ENCODE results near the gene LPCAT3.

LPCAT3 gene

DNA sequence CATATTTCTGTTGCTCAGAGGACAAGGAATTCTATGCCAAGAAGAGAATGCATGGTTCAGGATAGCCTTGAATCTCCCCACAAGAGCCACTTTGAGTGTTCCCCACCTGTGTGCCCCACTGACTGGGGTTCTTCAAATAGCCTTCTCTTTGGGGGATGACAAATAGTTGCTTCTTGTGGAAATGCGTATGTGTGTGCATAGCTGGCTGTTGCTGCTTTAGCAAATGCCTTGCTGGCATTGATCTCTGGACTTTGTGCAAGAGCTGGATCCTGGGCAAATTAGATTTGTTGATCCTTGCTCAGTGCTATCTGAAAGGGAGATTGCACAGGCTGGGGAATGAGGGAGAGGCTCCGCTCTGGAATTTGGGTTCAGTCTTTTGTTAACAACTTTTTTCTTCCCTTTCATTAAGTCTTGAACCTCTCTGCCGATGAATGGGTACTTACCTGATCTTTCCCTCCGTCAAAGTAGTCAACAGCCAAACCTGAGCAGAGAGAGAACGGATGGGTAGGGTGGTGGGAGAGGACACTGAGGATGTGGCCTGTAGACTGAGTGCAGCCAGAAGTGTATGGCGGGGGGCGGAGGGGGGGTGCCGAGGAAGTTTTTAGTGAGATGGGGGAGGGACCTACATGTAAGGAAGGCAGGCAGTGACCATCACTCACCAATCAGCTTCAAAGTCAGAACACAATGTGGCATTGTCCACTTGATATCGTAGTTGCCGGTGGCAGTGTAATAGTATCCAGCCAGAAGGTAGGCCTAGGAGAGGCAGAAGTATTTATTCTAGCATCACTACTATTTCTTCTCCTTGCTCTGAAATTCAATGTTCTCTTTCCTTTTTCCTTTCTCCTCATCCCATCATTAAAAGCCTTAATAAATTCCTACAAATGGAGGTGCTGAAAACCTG lies 36.9 kb downstream of the LPCAT3 start:
- no peak for TF ChIP-seq GATA2 (IDR thresholded peaks at IDR 0.05; ENCODE audit: low read depth, low read length)
- TF ChIP-seq GATA3 (IDR thresholded peaks at IDR 0.05; ENCODE audit: low read depth, low read length): no peak

DNA sequence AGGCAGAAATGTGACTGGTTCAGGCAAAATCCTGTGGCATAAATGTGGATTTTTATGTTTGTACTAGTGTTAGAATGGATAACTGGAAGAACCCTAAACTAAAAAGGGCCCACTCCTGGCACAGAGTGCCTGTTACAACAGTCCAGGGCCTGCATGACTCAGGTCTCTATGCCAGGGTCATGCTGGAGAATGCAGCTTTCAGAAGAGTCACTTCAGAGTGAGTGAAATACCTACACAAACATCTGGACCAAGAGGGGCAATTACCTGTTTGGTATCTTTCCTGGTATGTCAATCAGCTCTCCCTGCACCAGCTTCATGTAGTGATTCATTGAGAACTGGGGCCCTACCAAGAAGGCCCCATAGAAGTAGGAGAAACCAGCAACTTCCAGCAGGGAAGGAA lies 37.5 kb downstream of the LPCAT3 start:
- no peak for TF ChIP-seq GATA3 (IDR thresholded peaks at IDR 0.05; ENCODE audit: low read depth, low read length)
- TF ChIP-seq GATA2 (IDR thresholded peaks at IDR 0.05; ENCODE audit: low read depth, low read length): no peak

DNA sequence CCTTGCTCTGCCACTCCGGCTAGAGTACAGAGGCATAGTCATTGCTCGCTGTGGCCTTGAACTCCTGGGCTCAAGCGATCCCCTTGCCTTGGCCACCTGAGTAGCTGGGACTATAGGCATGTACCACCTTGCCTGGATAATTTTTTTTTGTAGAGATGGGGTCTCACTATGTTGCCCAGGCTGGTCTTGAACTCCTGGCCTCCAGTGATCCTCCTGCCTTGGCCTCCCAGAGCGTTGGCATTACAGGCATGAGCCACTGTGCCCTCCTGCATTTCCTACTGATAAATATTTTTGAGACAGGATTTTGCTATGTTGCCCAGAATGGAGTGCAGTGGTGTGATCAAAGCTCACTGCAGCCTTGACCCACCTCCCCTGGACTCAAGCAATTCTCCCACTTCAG lies 38.2 kb downstream of the LPCAT3 start:
- TF ChIP-seq GATA2 (IDR thresholded peaks at IDR 0.05; ENCODE audit: low read depth, low read length) (no peak), GATA3 (IDR thresholded peaks at IDR 0.05; ENCODE audit: low read depth, low read length) (no peak)

DNA sequence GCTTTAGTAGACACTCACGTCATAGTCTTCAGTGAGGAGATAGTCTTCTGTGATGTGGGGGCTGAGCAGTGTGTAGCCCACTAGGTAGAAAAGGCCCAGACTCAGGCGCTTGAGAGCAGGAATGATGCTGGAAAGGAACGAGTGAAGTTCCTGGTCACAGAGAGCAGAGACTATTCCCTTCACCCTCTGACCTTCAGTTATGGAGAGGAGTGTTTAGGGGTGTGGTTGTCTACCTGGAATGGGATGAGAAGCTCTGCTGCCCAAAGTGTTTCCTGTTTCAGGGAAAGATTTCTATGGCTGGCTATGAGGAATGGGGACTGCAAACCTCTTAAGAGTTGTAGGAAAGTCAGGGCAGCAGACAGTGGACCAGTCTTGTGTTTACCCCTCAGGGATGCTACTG lies 38.8 kb downstream of the LPCAT3 start:
- TF ChIP-seq GATA3 (IDR thresholded peaks at IDR 0.05; ENCODE audit: low read depth, low read length) (no peak), GATA2 (IDR thresholded peaks at IDR 0.05; ENCODE audit: low read depth, low read length) (no peak)

DNA sequence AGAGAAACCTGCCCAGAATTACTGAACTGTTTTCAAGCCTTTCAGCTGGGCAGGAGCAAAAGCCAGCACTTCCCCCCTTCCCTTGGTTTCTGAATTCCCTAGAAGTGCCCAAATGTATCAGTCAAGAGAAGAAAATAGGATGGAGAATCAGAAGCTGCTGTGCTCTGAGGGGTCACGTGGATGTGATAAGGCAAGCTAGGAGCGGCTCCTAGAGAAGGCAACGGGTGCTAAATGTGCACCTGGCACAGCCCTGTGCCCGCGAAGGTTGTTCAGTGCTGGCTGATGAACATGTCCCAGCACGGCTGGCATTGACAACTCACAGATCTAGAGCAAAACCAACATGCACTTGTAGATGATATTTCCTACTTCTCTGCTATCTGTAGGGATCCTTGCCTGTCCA lies 39.3 kb downstream of the LPCAT3 start:
- TF ChIP-seq GATA3 (IDR thresholded peaks at IDR 0.05; ENCODE audit: low read depth, low read length): no peak
- no peak for TF ChIP-seq GATA2 (IDR thresholded peaks at IDR 0.05; ENCODE audit: low read depth, low read length)

DNA sequence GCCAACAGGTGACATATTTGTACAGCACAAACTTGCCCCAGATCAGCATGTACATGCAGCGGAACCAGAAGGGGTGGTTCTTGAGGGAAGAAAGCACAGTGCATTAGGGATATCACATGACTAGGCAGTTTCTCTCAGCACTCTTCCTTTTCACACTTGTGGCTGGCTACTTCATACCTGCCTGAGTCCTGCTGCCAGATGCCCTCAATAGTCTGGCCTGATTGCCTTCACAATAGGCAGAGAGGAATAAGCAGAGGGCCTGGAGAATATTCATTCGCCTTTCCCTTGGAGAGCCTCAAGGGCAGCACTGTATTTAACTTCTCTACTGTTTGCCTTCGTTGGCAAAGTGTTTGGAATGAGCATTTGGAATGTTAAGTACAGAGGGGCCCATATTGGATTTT lies 39.7 kb downstream of the LPCAT3 start:
- TF ChIP-seq GATA2 (IDR thresholded peaks at IDR 0.05; ENCODE audit: low read depth, low read length) (no peak), GATA3 (IDR thresholded peaks at IDR 0.05; ENCODE audit: low read depth, low read length) (no peak)

DNA sequence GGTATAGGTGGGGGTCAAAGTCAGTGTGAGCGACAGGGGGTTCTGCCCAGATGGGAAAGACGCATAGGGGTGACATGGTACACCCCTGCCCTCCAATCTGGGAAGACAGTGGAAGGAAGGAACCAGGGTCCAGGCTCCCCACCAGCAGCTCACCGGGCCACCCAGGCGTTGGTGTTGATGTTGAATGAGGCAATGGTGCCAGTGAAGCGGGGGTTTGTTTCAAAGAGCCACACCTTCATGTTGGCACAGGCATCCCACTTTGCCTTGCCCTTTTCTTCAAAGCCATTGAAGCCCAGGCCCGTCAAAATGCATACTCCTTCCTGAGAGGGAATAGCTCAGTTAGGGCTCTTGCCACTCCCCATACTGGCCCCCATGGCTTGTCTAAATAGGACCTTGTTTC lies 40.1 kb downstream of the LPCAT3 start:
- TF ChIP-seq GATA3 (IDR thresholded peaks at IDR 0.05; ENCODE audit: low read depth, low read length) (no peak), GATA2 (IDR thresholded peaks at IDR 0.05; ENCODE audit: low read depth, low read length) (no peak)

DNA sequence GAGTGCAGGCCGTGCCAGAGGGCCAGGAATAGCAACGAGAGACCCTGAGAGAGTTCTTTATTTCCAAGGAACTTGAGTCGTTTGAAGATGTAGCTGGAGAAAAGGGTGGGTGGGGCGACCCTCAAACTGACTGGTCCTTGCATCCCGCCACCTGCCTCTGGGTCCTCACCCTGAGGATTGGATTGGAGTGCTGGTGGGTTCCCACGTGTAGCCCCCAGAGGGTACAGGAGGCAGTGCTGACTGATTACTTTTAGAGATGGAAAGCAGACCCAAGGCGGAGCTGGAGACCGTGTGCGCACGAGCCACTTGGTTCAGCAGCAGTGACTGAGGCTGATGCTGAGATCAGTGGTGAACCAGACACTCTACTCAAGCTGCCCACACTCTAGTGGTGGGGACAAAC lies 40.6 kb downstream of the LPCAT3 start:
- TF ChIP-seq GATA2 (IDR thresholded peaks at IDR 0.05; ENCODE audit: low read depth, low read length) (no peak), GATA3 (IDR thresholded peaks at IDR 0.05; ENCODE audit: low read depth, low read length) (no peak)

DNA sequence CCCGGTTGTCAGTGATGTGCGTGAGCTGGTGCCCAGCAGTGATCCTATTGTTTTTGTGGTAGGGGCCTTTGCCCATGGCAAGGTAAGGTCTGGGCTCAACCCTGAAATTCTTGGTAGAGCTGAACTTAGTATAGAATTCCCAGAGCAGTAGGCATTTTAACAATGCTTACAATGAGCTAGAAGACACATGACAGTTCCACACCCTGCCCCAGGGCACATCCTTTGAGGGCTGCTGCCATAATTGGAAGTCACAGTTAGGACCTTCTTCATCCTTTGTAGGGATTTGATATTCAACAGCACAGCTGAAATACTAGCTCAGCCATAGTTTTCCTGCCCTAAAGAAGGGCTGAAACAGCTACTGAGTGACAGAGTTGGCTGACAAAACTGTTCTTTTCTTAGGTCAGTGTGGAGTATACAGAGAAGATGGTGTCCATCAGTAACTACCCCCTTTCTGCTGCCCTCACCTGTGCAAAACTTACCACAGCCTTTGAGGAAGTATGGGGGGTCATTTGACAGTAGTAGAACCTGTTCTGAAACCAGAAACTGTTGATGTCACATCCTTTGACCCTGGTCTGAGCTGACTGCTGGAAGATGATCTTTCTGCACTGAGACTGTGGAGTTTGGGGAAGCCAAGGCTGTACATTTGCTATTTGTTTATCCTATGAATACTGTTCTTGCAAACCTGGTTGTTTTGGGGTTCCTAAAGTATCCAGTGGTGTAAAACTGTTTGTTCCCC lies 42.8 kb downstream of the LPCAT3 start:
- TF ChIP-seq GATA3 (IDR thresholded peaks at IDR 0.05; ENCODE audit: low read depth, low read length) (no peak), GATA2 (IDR thresholded peaks at IDR 0.05; ENCODE audit: low read depth, low read length) (no peak)

DNA sequence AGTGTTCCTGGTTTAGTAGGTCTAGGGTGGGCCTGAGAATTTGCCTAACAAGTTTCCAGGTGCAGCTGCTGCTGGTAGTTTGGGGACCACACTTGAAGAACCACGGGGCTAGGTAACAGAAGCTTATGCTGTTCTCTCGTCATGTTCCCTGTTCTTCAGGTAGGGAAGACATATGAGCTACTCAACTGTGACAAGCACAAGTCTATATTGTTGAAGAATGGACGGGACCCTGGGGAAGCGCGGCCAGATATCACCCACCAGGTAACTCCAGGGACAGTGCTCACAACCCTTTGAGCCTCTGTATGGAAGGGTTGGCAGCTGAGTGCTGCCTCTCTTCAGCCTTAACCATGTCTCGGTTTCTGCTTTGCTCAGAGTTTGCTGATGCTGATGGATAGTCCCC lies 44.1 kb downstream of the LPCAT3 start:
- TF ChIP-seq GATA2 (IDR thresholded peaks at IDR 0.05; ENCODE audit: low read depth, low read length): no peak
- no peak for TF ChIP-seq GATA3 (IDR thresholded peaks at IDR 0.05; ENCODE audit: low read depth, low read length)

DNA sequence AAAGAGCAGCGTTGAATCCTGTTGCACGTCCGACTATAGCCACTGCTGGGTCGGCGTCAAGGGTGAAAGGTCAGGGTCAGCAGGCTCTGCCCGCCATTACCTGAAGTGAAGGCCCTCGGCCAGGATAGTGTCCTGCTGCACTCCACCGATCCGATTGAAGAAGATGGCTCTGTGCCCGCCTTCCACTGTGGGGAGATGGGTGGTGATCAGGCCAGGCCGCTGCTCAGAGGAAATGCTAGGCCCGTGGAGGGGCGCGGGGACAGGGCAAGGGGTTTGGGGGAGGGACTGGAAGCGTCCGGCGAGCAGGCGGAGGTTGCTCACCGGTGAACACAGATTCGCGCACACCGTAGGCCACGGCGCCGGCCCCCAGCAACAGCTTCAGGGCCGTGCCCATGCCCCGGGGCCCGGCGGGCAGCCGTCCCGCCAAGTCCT lies 48.2 kb downstream of the LPCAT3 start:
- TF ChIP-seq GATA2 (IDR thresholded peaks at IDR 0.05; ENCODE audit: low read depth, low read length) (no peak), GATA3 (IDR thresholded peaks at IDR 0.05; ENCODE audit: low read depth, low read length) (no peak)

DNA sequence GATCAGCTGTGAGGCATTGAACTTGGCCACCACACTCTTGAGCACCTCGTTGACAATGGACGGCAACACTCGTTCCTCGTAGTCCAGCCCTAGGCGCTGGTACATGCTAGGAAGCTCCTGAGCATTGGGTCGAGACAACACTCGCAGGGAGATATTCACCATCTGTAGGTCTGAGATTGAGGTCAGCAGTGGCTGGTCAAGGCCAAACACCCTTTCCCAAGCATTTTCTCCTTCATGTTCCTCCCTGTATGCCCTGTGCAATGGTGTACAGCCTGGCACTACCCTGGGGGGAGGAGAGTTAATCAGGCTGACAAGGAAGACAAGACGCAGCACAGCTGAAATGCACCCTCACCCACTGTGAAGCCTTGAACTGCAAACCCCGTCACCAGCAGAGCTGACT lies 49.9 kb downstream of the LPCAT3 start:
- TF ChIP-seq GATA3 (IDR thresholded peaks at IDR 0.05; ENCODE audit: low read depth, low read length) (no peak), GATA2 (IDR thresholded peaks at IDR 0.05; ENCODE audit: low read depth, low read length) (no peak)

DNA sequence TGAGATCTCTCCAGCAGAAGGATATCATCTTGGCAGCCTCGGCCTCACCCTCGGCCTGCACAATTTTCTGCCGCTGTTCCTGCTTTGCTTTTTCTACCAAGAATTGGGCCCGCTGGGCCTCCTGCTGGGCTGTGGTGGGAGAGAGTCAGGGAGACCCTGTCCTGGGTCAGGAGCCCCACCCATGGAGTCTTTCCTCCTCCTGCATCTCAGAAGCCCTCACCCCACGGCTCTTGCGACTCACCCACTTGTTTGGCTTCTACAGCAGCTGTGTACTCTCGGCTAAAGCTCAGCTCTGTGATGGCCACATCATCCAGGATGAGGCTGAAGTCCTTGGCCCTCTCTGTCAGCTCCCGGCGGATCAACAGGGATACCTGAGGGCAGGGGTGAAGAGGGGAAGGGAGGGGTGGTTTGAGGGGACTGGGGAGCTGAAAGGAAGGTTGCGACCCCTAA lies 50.6 kb downstream of the LPCAT3 start:
- no peak for TF ChIP-seq GATA3 (IDR thresholded peaks at IDR 0.05; ENCODE audit: low read depth, low read length)
- TF ChIP-seq GATA2 (IDR thresholded peaks at IDR 0.05; ENCODE audit: low read depth, low read length): no peak

DNA sequence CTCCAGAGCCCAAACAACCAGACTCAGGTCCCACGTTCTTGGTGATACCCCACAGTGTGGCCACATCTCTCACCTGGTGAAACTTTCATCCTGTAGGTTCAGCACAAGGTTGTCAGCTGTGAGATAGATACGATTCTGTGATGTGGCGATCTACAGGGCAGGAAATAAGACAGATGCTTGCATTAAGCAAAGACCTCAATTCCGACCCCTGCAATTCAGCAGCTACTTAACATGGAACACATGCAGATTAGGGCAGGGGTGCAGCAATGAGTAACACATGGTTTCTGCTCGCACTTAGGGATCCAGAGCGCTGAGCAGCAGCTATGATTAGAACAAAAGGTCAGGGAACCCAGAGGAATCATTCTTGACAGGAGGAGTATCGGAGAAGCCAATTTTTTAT lies 51.9 kb downstream of the LPCAT3 start:
- TF ChIP-seq GATA3 (IDR thresholded peaks at IDR 0.05; ENCODE audit: low read depth, low read length) (no peak), GATA2 (IDR thresholded peaks at IDR 0.05; ENCODE audit: low read depth, low read length) (no peak)

DNA sequence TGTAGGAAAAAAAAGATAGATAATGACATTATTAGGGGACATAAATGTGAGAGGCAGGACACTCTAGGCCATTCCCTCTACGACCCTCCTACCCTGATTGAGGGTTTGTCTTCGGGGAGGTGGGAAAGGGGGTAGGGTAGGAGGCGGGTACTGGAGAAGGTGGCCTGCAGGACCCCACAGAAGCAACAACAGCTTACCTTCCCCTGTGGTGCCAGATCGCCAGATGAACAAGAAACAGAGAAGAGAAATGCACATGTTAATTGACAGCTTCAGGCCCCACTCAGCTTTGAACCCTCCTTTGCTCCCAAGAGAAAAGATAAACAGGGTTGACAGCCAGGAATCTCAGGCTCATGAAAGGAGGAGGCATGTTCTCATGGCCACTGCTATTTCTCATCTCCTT lies 52.6 kb downstream of the LPCAT3 start:
- TF ChIP-seq GATA2 (IDR thresholded peaks at IDR 0.05; ENCODE audit: low read depth, low read length) (no peak), GATA3 (IDR thresholded peaks at IDR 0.05; ENCODE audit: low read depth, low read length) (no peak)
